Stimulated activated CD4-positive, alpha-beta T cell treated with anti-CD3 and anti-CD28 coated beads, Interleukin-1b, Interleukin-23, amount 100 ng/mL, for 48 hours (primary cell): ENCODE measurements around the gene RHBDF2.
"Not testable (repeated sequence)": the region's sequence is repeated elsewhere in the genome, so short reads cannot be mapped to it uniquely, and the experiment has no call there.

Experiments used
- DNase-seq: peaks from one replicate; pipeline ENCODE4 v3.0.0-alpha.2; 2020

RHBDF2 gene

GRCh38 chr17:76523084-76524037 is 22.1 kb upstream of the RHBDF2 start:
- peak; percentile 80 for DNase-seq

GRCh38 chr17:76521683-76522082 is 20.5 kb upstream of the RHBDF2 start:
- not testable (repeated sequence) for DNase-seq

- DNase-seq, result no peak
Measured at GRCh38 chr17:76521262-76521661, 20.0 kb upstream of the RHBDF2 start.

GRCh38 chr17:76519048-76519966 is 18.1 kb upstream of the RHBDF2 start:
- no peak for DNase-seq

- no peak for DNase-seq
Measured at GRCh38 chr17:76517638-76518038, 16.4 kb upstream of the RHBDF2 start.

- DNase-seq, result peak; percentile 88
Measured at GRCh38 chr17:76515274-76515949, 14.2 kb upstream of the RHBDF2 start.

- not testable (repeated sequence) for DNase-seq
Measured at GRCh38 chr17:76514355-76514754, 13.1 kb upstream of the RHBDF2 start.

GRCh38 chr17:76513306-76513692 is 12.1 kb upstream of the RHBDF2 start:
- DNase-seq, result no peak

- DNase-seq, result no peak
Measured at GRCh38 chr17:76512366-76513305, 11.4 kb upstream of the RHBDF2 start.

GRCh38 chr17:76511668-76512365 is 10.6 kb upstream of the RHBDF2 start:
- DNase-seq, result no peak

GRCh38 chr17:76510831-76511244 is 9.6 kb upstream of the RHBDF2 start:
- DNase-seq, result no peak

- DNase-seq, result not testable (repeated sequence)
Measured at GRCh38 chr17:76508472-76509063, 7.3 kb upstream of the RHBDF2 start.

GRCh38 chr17:76506408-76507345 is 5.5 kb upstream of the RHBDF2 start:
- DNase-seq, result peak; percentile 88

GRCh38 chr17:76504117-76504516 is 2.9 kb upstream of the RHBDF2 start:
- no peak for DNase-seq

- no peak for DNase-seq
Measured at GRCh38 chr17:76502341-76503211, 1.4 kb upstream of the RHBDF2 start.

- no peak for DNase-seq
Measured at GRCh38 chr17:76501827-76502307, 644 bp upstream of the RHBDF2 start.

- DNase-seq, result no peak
Measured at GRCh38 chr17:76500747-76501017, 541 bp downstream of the RHBDF2 start.

- no peak for DNase-seq
Measured at GRCh38 chr17:76500074-76500746, 1.0 kb downstream of the RHBDF2 start.
